Stimulated activated CD8-positive, alpha-beta memory T cell treated with anti-CD3 and anti-CD28 coated beads, Interleukin-12 subunit alpha, Interleukin-12 subunit beta, amount 100 ng/mL, for 4 hours (primary cell): ENCODE measurements around the gene SH3PXD2A.
"Not testable (repeated sequence)": the region's sequence is repeated elsewhere in the genome, so short reads cannot be mapped to it uniquely, and the experiment has no call there.

Experiments used
- DNase-seq: peaks from one replicate; pipeline ENCODE4 v3.0.0-alpha.2; 2020; ENCODE audit warnings: low read depth

SH3PXD2A gene

GRCh38 chr10:103620891-103621782 lies 234.2 kb downstream of the SH3PXD2A start:
- DNase-seq = no peak

GRCh38 chr10:103620352-103620740 lies 235.0 kb downstream of the SH3PXD2A start:
- no peak for DNase-seq

DNA sequence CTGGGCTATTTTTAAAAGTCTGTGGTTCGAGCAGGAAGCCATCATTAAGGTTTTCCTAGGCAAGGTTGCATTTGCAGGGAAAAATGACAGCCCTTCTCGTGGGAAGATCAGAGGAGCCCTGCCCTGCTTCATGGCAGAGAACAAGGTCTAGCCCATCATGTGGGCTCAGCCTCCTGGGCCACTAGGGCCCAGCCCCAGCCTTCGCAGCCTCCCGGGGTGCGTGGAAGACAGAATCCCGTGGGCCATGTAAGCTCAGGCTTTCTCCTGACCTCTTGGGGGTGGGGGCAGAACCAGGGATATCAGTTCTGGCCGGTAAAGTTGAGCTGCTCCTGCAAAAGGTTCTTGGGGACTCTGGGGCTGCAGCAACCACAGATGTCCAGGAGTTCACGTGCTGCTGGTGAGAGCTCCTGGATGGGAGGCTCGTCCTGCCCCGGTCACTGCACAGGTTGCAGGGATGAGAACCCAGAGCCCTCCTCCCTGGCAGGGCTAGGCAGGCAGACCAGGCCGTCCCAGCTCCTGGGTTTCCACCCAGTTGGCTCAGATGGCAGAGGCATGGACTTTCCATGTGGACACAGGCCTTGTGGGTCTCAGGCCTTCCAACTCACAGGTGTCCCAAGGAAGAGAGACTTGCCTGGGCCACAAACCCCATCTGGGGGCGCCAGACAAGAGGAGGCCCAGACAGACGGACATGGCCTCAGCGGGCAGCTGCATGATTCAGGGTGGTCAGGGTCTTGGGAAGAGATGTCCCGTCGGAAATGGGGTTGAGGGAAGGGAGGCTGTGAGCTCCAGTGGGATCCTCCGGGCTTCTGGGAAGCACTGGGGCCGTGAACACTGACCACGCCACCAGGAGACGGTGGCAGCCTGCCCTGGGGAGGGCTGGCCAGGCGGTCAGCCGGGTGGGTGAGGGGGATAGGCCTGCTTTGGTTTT lies 235.7 kb downstream of the SH3PXD2A start:
- no peak for DNase-seq

- no peak for DNase-seq
Measured at GRCh38 chr10:103618575-103619423, 236.6 kb downstream of the SH3PXD2A start.

DNA sequence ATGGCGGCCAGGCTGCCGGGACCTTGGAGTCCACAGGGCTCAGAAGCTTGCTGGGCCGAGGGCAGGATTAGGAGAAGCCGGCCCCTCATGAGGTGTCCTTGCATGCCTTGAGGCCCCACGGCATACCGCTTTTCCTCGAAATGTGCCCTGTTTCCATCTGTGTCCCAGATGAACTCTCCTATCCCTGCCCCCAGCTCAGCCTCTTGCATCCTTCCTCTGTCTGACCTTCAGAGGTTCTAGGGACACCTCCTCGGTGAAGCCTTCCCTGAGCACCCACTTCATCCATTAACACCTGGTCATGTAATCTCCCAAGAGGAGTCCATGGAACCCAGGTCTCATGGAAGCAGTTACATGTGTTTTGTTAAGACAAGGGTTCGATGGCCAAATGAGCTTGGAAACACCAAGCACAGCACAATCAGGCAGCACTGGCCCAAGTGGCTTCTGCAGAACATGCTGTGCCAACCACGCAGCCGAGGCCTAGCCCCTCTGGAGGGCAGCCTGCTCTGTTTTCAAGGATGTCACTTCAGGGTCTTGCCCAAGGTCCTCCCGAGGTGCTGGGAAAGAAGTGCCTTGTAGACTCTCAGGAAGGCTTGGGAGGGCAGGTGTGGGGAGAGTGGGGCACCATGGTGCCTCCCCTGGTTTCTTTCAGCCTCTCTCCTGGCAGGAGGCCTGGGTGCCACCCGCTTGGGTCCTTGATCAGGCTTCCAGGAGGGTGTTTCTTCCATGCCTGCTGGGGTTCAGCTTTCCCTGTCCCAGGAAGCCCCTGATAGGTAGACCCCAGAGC lies 237.6 kb downstream of the SH3PXD2A start:
- no peak for DNase-seq

GRCh38 chr10:103616705-103617601 lies 238.4 kb downstream of the SH3PXD2A start:
- DNase-seq = no peak

GRCh38 chr10:103614306-103615158 lies 240.8 kb downstream of the SH3PXD2A start:
- no peak for DNase-seq

GRCh38 chr10:103613616-103614015 lies 241.8 kb downstream of the SH3PXD2A start:
- DNase-seq = no peak

DNA sequence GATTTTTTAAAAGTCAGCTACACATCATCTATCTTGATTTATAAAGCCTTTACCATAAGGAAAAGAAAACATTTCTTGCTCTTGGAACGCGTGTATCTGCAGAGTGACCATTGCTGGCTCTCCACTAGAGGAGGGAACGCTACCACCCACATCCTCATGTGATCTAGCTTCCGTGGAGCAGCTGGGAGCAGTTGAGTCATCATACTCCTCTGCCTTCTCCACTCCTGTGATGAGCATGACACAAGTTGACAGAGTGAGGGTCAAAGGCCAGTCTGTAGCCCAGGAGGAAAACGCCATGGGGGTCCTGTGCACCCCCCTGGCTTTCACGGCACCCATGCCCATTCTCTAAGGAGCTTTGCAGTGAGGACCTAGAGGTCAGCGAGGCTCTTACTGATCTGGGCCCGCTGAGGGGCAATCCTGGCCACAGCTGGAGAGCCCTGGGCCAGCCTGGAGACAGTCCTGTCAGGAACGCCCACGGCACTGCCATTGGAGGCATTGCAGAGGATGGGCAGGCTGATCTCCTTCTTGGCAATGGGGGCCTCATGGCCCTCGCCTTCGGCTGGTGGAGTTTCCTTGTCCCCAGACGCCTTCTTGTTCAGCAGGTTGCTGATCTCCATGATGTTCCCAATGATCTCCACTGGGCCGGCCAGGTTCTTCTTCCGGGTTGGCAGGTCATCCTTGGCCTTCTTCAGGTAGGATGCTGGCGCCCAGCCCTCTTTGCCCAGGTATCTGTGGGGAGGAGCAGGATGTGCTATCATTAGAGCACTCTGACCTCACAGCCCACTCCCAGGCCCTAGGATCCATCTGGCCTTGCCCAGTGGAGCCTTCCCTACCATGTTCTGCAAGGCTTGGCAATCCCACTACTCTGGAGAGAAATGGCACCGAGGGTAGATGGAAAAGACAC lies 242.7 kb downstream of the SH3PXD2A start:
- no peak for DNase-seq

- no peak for DNase-seq
Measured at GRCh38 chr10:103610921-103611511, 244.4 kb downstream of the SH3PXD2A start.

DNA sequence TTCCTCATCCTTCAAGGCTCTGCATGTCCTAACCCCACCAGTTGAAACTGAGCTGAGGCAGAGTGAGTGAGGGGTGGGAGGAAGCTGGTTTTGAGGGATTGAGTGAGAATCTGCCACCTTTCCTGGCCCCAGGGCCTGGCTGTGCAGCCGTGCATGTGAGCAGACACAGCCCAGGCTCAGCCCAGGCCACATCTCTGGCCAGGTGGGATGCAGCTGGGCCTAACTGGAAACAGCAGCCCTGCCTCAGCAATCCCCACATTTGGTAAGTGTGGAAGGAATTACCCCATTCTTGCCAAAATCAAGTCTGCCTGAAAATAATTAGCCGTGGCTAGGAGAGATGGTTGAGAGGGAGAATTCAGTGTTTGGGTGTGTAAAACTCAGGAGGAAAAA lies 245.3 kb downstream of the SH3PXD2A start:
- DNase-seq = no peak

DNA sequence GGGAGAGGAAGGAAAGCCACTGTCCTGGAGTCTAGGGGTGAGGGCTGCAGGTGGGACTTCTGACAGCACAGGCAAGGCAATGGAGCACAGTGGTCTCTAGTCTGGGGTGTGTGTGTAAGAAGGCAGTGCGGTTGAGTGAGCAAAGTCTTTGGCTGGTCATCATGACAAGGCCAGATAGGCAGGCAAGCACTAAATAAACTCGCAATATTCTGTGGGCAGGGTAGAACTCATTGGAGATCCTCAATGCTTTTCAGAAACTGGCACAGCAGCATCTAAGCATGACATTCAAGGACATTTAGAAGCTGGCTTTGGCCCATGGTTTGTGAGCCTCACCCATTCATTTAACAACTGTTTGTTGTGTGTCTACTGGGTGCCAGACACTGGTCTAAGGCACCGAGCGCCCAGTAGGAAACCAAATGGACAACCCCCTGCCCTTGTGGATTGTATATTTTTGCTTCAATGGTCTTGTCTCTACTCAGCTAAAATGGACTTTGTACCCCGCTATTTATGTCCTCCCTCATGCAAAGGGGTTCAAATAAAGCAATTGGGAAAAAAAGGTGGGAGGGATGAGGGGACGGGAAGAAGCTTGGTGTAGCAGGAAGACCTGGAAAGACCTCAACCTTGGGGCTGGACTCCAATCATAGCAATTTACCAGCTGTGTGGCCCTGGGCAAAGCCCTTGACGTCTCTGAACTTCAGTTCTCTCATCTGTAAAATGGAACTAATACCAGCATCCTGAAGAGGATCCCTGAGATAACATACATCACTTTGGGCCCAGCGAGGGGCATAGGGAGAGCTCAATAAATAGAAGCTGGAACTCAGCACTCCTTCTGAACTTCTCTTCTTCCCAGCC lies 245.9 kb downstream of the SH3PXD2A start:
- no peak for DNase-seq

DNA sequence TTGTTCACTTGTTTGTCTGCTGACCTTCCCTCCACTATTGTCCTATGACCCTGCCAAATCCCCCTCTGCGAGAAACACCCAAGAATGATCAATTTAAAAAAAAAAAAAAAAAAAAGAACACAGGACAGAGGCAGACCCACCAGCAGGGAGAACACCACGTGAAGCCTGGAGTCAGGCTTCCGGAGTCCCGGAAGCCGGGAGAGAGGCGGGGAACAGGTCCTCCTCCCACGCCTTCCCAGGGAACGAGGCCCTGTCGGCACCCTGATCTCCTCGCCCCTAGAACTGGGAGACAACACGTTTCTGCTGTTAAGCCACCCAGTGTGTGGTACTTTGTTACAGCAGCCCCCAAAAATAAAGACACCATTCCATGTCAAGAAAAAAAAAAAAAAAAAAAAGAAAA lies 247.3 kb downstream of the SH3PXD2A start:
- DNase-seq = not testable (repeated sequence)

DNA sequence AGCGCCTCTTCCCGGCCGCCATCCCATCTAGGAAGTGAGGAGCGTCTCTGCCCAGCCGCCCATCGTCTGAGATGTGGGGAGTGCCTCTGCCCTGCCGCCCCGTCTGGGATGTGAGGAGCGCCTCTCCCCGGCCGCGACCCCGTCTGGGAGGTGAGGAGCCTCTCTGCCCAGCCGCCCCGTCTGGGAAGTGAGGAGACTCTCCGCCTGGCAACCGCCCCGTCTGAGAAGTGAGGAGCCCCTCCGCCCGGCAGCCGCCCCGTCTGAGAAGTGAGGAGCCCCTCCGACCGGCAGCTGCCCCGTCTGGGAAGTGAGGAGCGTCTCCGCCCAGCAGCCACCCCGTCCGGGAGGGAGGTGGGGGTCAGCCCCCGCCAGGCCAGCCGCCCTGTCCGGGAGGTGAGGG lies 248.3 kb downstream of the SH3PXD2A start:
- DNase-seq = not testable (repeated sequence)

GRCh38 chr10:103606097-103606438 lies 249.3 kb downstream of the SH3PXD2A start:
- not testable (repeated sequence) for DNase-seq

GRCh38 chr10:103605359-103606096 lies 249.8 kb downstream of the SH3PXD2A start:
- no peak for DNase-seq
